SK-N-MC (cell line): ENCODE results near the gene TMPRSS6.

Source experiments
- EZH2 ChIP-seq: fragments of 200-600 bp; sonication (generic); IDR thresholded peaks from one replicate; pipeline ENCODE4 v1.6.1; 2017; ENCODE audit warnings: antibody characterized with exemption
- FOXP2 ChIP-seq: optimal IDR thresholded peaks from 2 replicates; pipeline ENCODE3; 2011; ENCODE audit warnings: mild to moderate bottlenecking, moderate library complexity; ENCODE audit not compliant: insufficient read depth; ENCODE audit errors: extremely low read length, control extremely low read depth
- POLR2AphosphoS5 ChIP-seq: IDR thresholded peaks from 2 replicates; pipeline ENCODE4 v1.6.1; 2012; ENCODE audit warnings: mild to moderate bottlenecking, low read depth, low read length, borderline replicate concordance

- TF ChIP-seq POLR2AphosphoS5 = no peak
- no peak for TF ChIP-seq EZH2
- TF ChIP-seq FOXP2 = no peak
Measured at GRCh38 chr22:37089434-37089833, 20.1 kb downstream of the TMPRSS6 start.
